Adipocyte (in vitro differentiated cells): ENCODE measurements around the gene DENND1C.

Experiments used
- DNase-seq: peaks from one replicate; pipeline ENCODE4 v3.0.0-alpha.2; 2015; ENCODE audit warnings: low read depth
- H3K27me3 ChIP-seq: replicated peaks from 2 replicates; pipeline ENCODE4 v1.7.0; 2013; ENCODE audit warnings: mild to moderate bottlenecking, low read length, moderate library complexity; ENCODE audit not compliant: control insufficient read depth, insufficient read depth
- H3K36me3 ChIP-seq: 2 replicates; pipeline ENCODE4 v1.7.0; 2013; ENCODE audit warnings: low read length, mild to moderate bottlenecking, moderate library complexity; ENCODE audit not compliant: control insufficient read depth, insufficient read depth, severe bottlenecking
- H3K4me1 ChIP-seq: 2 replicates; pipeline ENCODE4 v1.7.0; 2013; ENCODE audit warnings: mild to moderate bottlenecking, low read length, moderate library complexity; ENCODE audit not compliant: control insufficient read depth, insufficient read depth
- H3K4me3 ChIP-seq: 2 replicates; pipeline ENCODE4 v1.7.0; 2013; ENCODE audit warnings: mild to moderate bottlenecking, low read length, moderate library complexity
- H3K9ac ChIP-seq: 2 replicates; pipeline ENCODE4 v1.7.0; 2013; ENCODE audit warnings: mild to moderate bottlenecking, low read length, moderate library complexity
- H3K9me3 ChIP-seq: 2 replicates; pipeline ENCODE4 v1.7.0; 2013; ENCODE audit warnings: mild to moderate bottlenecking, low read length, moderate library complexity; ENCODE audit not compliant: control insufficient read depth

The DENND1C gene

DNA sequence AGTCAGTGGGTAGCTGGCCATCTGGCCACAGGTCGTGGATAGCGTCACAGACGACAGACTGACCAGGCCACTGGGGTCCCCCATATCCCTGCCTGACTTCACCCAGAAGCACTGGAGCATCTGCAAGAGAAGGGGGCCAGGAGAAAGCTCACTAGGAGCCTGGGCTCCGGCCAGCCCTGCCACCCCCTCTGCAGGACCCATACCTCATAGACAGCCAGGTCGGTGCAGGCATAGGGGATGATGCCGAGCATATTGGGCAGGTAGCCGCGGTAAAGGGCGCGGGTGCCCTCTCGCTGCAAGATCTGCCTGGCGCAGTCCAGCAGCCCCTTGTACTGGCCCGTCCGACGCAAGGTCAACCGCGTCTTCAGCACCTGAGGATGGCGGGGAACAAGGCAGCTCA, 54.5 kb downstream of the DENND1C start:
- Histone ChIP-seq H3K9me3 (no peaks in the 10 kb centered on the region), H3K36me3 (no peaks in the 10 kb centered on the region), H3K27me3 (peaks cover 3% of the 10 kb centered on the region), H3K4me1 (peaks cover 15% of the 10 kb centered on the region), H3K9ac (no peak overlapping the region), H3K4me3 (no peak overlapping the region)
- no peak for DNase-seq

DNA sequence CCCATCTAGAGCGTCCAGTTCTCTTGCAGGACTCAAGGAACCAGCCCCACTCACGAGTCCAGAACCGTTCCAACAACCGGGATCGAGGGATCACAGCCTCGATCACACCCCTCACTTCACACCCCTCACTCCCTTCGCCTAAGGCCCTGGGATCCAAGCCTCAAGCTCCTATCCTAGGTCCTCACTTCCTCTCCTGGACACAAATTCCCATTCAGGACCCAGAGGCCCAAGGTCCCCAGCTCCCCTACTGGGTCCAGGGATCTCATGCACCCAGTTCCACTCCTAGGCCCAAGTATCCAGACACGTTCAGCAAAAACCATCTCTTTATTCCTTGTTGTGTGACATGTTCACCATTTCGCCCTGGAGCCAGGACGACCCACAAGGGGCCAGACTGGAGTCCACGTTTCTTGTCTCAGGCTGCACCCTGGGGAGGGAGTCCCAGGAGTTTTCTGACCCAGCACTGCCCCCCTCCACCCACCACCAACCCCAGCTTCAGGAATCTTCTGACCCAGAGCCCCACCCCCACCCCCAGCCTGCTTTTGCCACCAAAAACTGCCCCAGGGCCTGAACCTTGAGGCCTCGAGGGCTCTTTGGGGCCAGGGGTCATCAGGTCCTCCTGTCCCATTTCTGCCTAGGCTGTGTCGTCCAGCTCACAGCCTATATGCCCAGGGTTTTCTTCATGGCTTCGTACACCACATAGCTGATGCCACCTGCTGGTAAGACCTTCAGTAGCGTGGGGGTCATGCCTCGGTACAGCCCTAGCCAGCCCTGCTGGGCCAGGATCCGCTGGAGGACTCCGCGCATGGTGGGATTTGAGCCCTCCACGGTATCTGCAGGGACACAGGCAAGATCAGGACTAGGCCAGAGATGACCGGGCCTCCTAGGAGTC, 55.6 kb downstream of the DENND1C start:
- H3K9ac ChIP-seq = no peak overlapping the region
- peaks cover 3% of the 10 kb centered on the region for H3K27me3 ChIP-seq
- peaks cover 8% of the 10 kb centered on the region for H3K36me3 ChIP-seq
- H3K9me3 ChIP-seq = no peaks in the 10 kb centered on the region
- peaks cover 16% of the 10 kb centered on the region for H3K4me1 ChIP-seq
- H3K4me3 ChIP-seq = peak overlapping the region; percentile 27
- no peak for DNase-seq

- Histone ChIP-seq H3K9me3 (no peaks in the 10 kb centered on the region), H3K36me3 (peaks cover 16% of the 10 kb centered on the region), H3K4me3 (peak overlapping the region; percentile 27), H3K4me1 (peaks cover 19% of the 10 kb centered on the region), H3K9ac (no peak overlapping the region), H3K27me3 (peaks cover 3% of the 10 kb centered on the region)
- peak; percentile 100 for DNase-seq
Measured at GRCh38 chr19:6424939-6425731, 56.5 kb downstream of the DENND1C start.

GRCh38 chr19:6424195-6424938, 57.2 kb downstream of the DENND1C start, which contains the start of gene KHSRP:
Gene KHSRP, minus strand, starts transcription at chr19:6424811. Its CDS starts 110 bp downstream, at chr19:6424701.
- Histone ChIP-seq H3K9me3 (no peaks in the 10 kb centered on the region), H3K4me3 (peak within 1 kb of the TSS; percentile 94)
- DNase-seq = peak; percentile 48

GRCh38 chr19:6423499-6424194, 57.9 kb downstream of the DENND1C start:
- peaks cover 31% of the 10 kb centered on the region for H3K36me3 ChIP-seq
- peaks cover 19% of the 10 kb centered on the region for H3K4me1 ChIP-seq
- H3K9ac ChIP-seq = peak overlapping the region; percentile 92
- no peaks in the 10 kb centered on the region for H3K27me3 ChIP-seq
- no peaks in the 10 kb centered on the region for H3K9me3 ChIP-seq
- H3K4me3 ChIP-seq = peak overlapping the region; percentile 94
- peak; percentile 75 for DNase-seq

More at GRCh38 chr19:6424195-6424938, 57.2 kb downstream of the DENND1C start, which contains the start of gene KHSRP:
- Histone ChIP-seq H3K9ac (peak within 1 kb of the TSS; percentile 92), H3K27me3 (no peaks in the 10 kb centered on the region), H3K4me1 (peaks cover 19% of the 10 kb centered on the region), H3K36me3 (peaks cover 24% of the 10 kb centered on the region)

DNA sequence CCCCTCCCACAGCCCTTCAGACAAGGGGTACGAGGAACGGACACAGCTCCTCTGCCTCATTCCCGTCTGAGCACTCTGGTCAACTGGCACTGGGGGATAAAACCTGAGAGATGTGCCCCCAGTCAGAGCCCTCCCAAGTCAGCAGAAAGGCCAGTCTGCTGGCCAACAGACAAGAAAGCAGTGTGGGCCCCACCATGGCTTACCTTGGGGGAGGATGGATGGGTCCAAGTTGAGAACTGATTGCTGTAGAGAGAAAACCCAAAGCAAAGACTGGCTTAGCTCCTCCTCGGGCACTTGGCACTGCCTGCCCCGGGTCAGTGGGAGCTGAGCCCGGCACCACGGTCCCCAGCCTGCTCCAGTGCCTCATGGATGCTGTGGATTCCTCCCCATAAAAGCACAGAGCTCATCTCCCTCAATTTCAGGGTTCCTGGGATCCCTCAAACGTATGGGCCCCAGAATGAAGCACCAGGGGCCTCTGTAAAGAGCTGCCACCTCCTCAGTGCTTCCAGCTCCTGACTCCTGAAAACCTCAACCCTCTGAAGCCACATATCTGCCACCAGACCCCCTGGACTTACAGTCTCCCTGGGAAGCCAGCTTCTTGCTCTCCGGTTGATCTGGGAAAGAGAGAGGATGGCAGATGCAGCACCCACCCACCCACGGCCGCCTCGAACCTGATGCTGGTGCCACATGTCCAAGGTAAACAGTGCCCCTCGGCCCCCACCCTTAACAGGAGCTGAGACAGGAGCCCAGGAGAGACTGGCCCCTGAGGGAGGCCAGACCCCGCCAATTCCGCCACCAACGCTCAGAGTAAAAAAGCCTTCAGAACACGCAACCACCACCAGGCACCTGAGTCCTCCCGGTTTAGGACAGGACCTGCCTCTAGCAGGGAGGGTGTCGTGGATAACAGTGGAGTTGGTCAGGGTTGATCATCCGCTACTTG, 60.2 kb downstream of the DENND1C start:
- Histone ChIP-seq H3K4me3 (no peak overlapping the region), H3K9me3 (no peaks in the 10 kb centered on the region), H3K9ac (peak overlapping the region; percentile 28), H3K36me3 (peaks cover 53% of the 10 kb centered on the region), H3K27me3 (no peaks in the 10 kb centered on the region), H3K4me1 (peaks cover 19% of the 10 kb centered on the region)
- DNase-seq = no peak

DNA sequence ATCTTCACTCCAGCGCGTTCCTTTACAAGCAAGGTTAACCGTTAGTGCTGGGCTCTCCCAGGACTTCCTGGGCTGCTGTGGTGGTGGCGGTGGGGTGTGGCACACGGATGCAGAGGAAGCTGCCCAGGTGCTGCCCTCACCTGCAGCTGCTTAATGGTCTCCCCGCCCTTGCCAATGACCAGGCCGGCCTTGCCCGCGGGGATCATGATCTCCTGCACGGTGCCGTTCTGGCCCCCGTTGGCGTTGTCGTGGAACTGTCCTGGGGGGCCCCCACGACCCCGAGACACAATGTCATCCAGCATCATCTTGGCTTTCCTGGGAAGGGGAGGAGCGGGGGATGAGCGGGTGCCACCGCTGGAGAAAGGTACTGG, 63.0 kb downstream of the DENND1C start:
- Histone ChIP-seq H3K9me3 (no peaks in the 10 kb centered on the region), H3K9ac (no peak overlapping the region), H3K36me3 (peaks cover 75% of the 10 kb centered on the region), H3K27me3 (no peaks in the 10 kb centered on the region), H3K4me3 (no peak overlapping the region), H3K4me1 (peaks cover 16% of the 10 kb centered on the region)
- no peak for DNase-seq

DNA sequence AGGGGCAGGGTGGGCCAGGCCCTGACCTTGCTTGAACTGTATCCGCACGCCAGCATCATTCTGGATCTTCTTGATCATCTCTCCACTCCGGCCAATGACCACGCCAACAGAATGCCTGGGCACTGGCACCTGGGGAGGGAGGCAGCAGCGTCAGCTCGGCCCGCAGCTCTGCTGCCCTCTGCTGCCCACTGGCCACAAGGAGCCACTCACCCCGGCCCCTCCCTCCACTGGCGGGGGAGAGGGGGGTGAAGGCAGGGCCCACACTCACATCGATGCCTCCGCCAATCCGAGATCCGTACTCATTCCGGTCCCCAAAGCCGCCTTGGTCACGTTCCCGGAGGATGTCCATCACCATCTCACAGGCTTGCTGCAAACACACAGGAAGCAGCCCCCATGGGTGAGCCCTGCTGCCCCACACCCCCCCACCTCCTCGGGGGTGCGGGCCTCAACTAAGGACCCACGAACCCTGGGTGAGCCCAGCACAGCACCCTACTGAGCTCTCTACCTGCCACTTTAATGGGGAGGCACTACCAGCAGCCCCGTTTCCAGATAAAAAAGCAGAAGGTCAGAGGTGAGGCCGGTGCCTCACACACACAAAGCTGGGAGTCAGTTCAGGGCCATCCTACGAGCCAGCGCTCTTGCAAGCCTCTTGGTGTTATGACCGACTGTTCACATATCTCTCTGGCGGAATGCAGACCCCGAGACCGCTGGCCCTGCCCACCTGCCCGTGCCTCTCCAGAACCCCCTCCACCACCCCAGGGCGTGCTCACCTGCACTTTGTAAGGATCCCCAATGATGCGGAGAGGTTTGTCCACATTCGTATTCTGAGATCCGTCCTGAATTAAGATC, 63.6 kb downstream of the DENND1C start:
- Histone ChIP-seq H3K4me1 (peaks cover 11% of the 10 kb centered on the region), H3K9me3 (no peaks in the 10 kb centered on the region), H3K4me3 (no peak overlapping the region), H3K9ac (no peak overlapping the region), H3K27me3 (no peaks in the 10 kb centered on the region), H3K36me3 (peaks cover 75% of the 10 kb centered on the region)
- DNase-seq = peak; percentile 24
